ENCODE measurements around the gene RNLS. TPM values are rescaled to one million over a fixed set of nuclear protein-coding genes. Genes with fewer than 3 reads are reported as not detected.

The RNLS gene
- total RNA-seq, 1 donor from 2014 or later, result 1.7 TPM

DNA sequence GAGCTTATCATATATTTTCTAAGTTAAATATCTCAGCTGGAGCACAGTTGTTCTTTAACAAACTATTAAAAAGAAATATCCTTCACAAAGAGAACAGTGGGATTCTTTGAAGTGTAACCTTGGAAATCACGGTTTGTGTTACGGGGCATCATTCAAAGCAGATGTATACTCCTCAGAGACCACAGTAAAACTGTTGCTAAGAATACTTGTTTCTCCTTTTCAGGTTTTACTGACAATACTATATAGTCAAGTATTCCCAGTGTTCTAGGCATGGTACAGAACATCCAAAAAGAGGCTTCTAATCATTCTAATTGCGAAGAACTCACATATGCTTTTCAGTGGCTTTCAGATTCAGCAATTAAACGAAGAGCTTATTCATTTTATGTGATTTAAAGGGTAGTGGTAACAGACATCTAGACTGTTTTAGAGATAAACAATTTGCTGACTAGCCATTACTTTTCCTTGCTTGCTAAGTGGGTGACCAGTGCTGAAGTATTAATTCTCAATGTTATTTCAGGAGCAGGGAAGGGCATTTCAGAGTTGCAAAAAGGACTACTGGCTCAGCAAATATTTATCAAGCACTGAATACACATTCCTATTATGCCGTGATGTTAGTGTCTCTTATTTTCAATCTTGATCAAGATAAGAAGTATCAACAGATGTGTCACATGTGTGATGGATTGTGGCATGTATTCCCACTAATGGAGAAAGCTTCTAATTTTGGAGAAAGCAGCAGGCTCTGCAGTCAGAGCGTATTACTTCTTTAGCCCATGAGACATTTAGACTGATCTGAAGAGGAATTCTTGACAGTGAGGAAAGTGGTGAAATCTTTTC is 236.8 kb downstream of the RNLS start:
- H3K4me3 Mint-ChIP-seq (ENCODE audit: unreplicated experiment), result no peak overlapping the region
- no peaks in the 10 kb centered on the region for H3K27me3 Mint-ChIP-seq (ENCODE audit: unreplicated experiment)
- peaks cover 5% of the 10 kb centered on the region for H3K9me3 Mint-ChIP-seq (ENCODE audit: unreplicated experiment)
- H3K4me1 Mint-ChIP-seq (ENCODE audit: unreplicated experiment), result no peaks in the 10 kb centered on the region
- DNase-seq (ENCODE audit: extremely low spot score, unreplicated experiment), result no peak
- TF ChIP-seq, protein P1, sequence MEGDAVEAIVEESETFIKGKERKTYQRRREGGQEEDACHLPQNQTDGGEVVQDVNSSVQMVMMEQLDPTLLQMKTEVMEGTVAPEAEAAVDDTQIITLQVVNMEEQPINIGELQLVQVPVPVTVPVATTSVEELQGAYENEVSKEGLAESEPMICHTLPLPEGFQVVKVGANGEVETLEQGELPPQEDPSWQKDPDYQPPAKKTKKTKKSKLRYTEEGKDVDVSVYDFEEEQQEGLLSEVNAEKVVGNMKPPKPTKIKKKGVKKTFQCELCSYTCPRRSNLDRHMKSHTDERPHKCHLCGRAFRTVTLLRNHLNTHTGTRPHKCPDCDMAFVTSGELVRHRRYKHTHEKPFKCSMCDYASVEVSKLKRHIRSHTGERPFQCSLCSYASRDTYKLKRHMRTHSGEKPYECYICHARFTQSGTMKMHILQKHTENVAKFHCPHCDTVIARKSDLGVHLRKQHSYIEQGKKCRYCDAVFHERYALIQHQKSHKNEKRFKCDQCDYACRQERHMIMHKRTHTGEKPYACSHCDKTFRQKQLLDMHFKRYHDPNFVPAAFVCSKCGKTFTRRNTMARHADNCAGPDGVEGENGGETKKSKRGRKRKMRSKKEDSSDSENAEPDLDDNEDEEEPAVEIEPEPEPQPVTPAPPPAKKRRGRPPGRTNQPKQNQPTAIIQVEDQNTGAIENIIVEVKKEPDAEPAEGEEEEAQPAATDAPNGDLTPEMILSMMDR (IDR thresholded peaks at IDR 0.05), result no peak
- H3K27ac Mint-ChIP-seq (ENCODE audit: unreplicated experiment), result no peak overlapping the region
- H3K36me3 Mint-ChIP-seq (ENCODE audit: unreplicated experiment), result no peaks in the 10 kb centered on the region

DNA sequence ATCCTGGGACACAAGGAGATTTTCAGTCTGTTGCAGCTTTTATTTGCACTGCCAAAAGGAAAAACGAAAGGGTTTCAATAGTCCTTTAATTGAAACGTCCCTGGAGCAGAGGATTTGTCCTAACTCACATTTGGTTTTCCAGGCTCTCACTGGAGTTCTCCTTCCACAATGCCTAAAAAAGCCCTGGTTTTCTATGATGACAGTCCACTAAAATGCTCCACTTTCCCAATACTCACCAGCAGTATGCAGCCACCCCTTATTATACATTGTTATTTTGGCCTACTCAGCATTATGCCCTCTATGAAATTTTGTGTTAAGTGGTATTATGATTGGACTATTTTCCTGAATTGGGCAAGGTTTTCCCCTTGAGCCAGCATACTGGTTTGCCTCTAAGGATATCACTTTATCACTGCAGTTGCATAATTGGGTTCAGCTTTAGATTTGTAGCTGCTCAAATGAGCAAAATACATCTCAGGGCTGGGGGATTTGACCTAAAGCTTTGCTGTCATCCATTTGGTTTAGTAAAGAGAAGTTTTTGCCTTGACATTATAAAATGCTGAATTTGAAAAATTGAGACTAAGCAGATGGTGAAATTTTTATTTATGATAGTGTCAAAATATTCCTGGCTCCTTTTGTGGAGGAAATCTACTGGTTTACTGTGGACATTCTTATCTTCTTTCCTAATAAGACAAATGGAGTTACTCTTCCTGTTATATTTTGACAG is 239.2 kb downstream of the RNLS start:
- Mint-ChIP-seq H3K36me3 (ENCODE audit: unreplicated experiment) (no peaks in the 10 kb centered on the region), H3K4me1 (ENCODE audit: unreplicated experiment) (no peaks in the 10 kb centered on the region), H3K4me3 (ENCODE audit: unreplicated experiment) (no peak overlapping the region), H3K27me3 (ENCODE audit: unreplicated experiment) (no peaks in the 10 kb centered on the region), H3K9me3 (ENCODE audit: unreplicated experiment) (no peaks in the 10 kb centered on the region), H3K27ac (ENCODE audit: unreplicated experiment) (no peak overlapping the region)
- TF ChIP-seq, protein P1 (IDR thresholded peaks at IDR 0.05), result no peak
- no peak for DNase-seq (ENCODE audit: extremely low spot score, unreplicated experiment)

DNA sequence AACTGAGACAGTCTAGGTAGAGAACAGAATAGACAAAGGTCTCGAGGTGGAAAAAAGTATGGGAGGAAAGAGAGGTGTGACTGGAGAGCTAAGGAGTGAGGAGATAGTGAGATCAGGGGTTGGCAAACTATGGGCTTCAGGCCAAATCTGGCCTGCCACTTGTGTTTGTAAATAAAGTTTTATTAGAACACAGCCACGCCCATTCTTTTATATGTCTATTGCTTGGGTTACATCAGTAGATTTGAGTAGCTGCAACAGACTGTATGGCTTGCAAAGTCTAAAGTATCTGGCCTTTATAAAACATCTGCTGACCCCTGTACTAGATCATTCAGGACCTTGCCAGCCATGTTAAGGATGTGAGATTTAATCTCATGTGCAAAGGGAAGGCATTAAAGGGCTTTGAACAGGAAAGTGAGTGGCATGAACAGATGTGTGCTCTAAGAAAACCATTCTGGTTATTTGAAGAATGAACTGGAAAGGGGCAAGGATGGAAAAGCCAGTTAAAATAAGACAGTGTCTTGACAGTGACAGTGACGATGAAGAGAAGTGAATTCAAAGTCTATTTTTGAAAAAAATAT is 240.3 kb downstream of the RNLS start:
- no peaks in the 10 kb centered on the region for H3K27me3 Mint-ChIP-seq (ENCODE audit: unreplicated experiment)
- TF ChIP-seq, protein P1 (IDR thresholded peaks at IDR 0.05), result no peak
- H3K4me1 Mint-ChIP-seq (ENCODE audit: unreplicated experiment), result no peaks in the 10 kb centered on the region
- H3K36me3 Mint-ChIP-seq (ENCODE audit: unreplicated experiment), result no peaks in the 10 kb centered on the region
- DNase-seq (ENCODE audit: extremely low spot score, unreplicated experiment), result no peak
- H3K27ac Mint-ChIP-seq (ENCODE audit: unreplicated experiment), result no peak overlapping the region
- no peak overlapping the region for H3K4me3 Mint-ChIP-seq (ENCODE audit: unreplicated experiment)
- H3K9me3 Mint-ChIP-seq (ENCODE audit: unreplicated experiment), result no peaks in the 10 kb centered on the region

DNA sequence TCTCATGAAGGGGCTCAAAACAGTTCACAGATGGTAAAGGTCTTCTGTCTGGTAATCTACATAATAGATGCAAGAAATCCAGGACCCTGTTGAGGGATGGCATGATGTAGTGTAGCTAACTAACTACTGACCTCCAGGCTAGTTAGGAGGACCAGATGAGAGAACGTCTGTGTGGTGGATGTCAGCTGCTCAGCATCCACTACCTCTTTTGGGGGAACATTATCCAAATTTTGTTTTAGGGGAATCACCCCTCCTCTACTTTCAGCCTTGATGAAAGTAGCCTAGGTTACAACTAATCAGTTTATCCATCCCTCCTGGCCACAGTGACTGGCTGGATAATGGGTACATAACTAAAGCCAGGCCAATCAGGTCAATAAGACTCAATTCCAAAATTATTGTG is 246.0 kb downstream of the RNLS start:
- DNase-seq (ENCODE audit: extremely low spot score, unreplicated experiment), result no peak
- no peaks in the 10 kb centered on the region for H3K36me3 Mint-ChIP-seq (ENCODE audit: unreplicated experiment)
- no peaks in the 10 kb centered on the region for H3K9me3 Mint-ChIP-seq (ENCODE audit: unreplicated experiment)

More for the DNA sequence above, 246.0 kb downstream of the RNLS start:
- TF ChIP-seq, protein P1 (IDR thresholded peaks at IDR 0.05), result no peak
- H3K27ac Mint-ChIP-seq (ENCODE audit: unreplicated experiment), result no peak overlapping the region
- H3K27me3 Mint-ChIP-seq (ENCODE audit: unreplicated experiment), result no peaks in the 10 kb centered on the region
- no peaks in the 10 kb centered on the region for H3K4me1 Mint-ChIP-seq (ENCODE audit: unreplicated experiment)
- no peak overlapping the region for H3K4me3 Mint-ChIP-seq (ENCODE audit: unreplicated experiment)

All from osteocyte (in vitro differentiated cells).